ENCODE measurements around the gene TIA1. TPM values are rescaled to one million over a fixed set of nuclear protein-coding genes. Genes with fewer than 3 reads are reported as not detected.

Gene TIA1
- polyA plus RNA-seq, 3 donors = 47.0 to 61.9 (median 48.7) TPM

GRCh38 chr2:70202236-70202806, 46.1 kb downstream of the TIA1 start:
- Histone ChIP-seq H3K9ac (ENCODE audit: insufficient read depth, low read length, poor library complexity, severe bottlenecking) (no peak overlapping the region), H2AFZ (ENCODE audit: insufficient read depth, low read depth, low read length, poor library complexity, severe bottlenecking) (no peak overlapping the region), H4K20me1 (ENCODE audit: insufficient read depth, low read length) (no peaks in the 10 kb centered on the region), H3K79me2 (ENCODE audit: insufficient read depth, low read length) (no peaks in the 10 kb centered on the region), H3K9me3 (replicated peaks in 1 of 2; ENCODE audit: control insufficient read depth in 1 of 2, insufficient read depth in 1 of 2, low read length in 2 of 2) (no peaks in the 10 kb centered on the region), H3K4me2 (replicated peaks; ENCODE audit: extremely low read depth, low read length, poor library complexity, severe bottlenecking) (no peak overlapping the region), H3K27me3 (ENCODE audit: control insufficient read depth in 2 of 2, insufficient read depth in 2 of 2, low read length in 2 of 2) (no peaks in the 10 kb centered on the region), H3K36me3 (replicated peaks in 1 of 2; ENCODE audit: control insufficient read depth in 1 of 2, insufficient read depth in 2 of 2, low read length in 2 of 2) (no peaks in the 10 kb centered on the region), H3K27ac (ENCODE audit: low read depth in 1 of 2, low read length in 2 of 2) (no peak overlapping the region), H3K4me1 (ENCODE audit: control insufficient read depth in 1 of 2, insufficient read depth in 2 of 2, low read length in 2 of 2) (no peaks in the 10 kb centered on the region), H3K4me3 (replicated peaks in 1 of 3; ENCODE audit: low read depth in 2 of 3, low read length in 3 of 3) (no peak overlapping the region)
- TF ChIP-seq, protein P1, sequence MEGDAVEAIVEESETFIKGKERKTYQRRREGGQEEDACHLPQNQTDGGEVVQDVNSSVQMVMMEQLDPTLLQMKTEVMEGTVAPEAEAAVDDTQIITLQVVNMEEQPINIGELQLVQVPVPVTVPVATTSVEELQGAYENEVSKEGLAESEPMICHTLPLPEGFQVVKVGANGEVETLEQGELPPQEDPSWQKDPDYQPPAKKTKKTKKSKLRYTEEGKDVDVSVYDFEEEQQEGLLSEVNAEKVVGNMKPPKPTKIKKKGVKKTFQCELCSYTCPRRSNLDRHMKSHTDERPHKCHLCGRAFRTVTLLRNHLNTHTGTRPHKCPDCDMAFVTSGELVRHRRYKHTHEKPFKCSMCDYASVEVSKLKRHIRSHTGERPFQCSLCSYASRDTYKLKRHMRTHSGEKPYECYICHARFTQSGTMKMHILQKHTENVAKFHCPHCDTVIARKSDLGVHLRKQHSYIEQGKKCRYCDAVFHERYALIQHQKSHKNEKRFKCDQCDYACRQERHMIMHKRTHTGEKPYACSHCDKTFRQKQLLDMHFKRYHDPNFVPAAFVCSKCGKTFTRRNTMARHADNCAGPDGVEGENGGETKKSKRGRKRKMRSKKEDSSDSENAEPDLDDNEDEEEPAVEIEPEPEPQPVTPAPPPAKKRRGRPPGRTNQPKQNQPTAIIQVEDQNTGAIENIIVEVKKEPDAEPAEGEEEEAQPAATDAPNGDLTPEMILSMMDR (IDR thresholded peaks at IDR 0.05) = no peak
- Mint-ChIP-seq H3K9me3 (peaks cover 0 to 5% (median 0%) of the 10 kb centered on the region in 7 donors), H3K36me3 (no peaks in the 10 kb centered on the region), H3K27ac (no peak overlapping the region), H3K4me3 (no peak overlapping the region), H3K27me3 (ENCODE audit: low read depth in 3 of 3) (peaks cover 0 to 1% (median 0%) of the 10 kb centered on the region in 3 donors), H3K4me1 (no peaks in the 10 kb centered on the region)
- no peak for DNase-seq
- 100% methylated on average over 3 of the region's 9 CpGs for WGBS (ENCODE audit: insufficient coverage)
- intact Hi-C loops (cut with micrococcal nuclease) = no loop called here

DNA sequence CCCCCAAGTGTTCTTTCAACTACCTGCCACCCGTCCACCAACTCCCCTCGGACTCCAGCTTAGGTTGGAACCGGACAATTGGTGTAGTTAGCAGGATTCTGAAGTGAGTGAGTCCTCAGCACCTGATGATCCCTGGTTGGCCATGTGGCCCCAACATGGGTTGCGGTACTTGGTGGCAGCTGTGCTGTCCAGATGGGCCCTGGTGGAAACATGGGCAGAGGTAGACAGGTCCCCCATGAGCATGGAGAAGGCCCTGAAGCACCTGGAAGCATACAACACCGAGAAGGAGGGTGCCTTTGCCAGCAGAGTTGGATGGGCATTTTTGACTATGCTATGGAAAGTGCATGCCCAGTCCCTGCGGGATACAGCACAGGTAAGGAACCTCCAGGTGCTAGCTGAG, 46.6 kb downstream of the TIA1 start:
- Mint-ChIP-seq H3K4me3 (no peak overlapping the region), H3K27ac (no peak overlapping the region), H3K27me3 (ENCODE audit: low read depth in 3 of 3) (peaks cover 0 to 1% (median 0%) of the 10 kb centered on the region in 3 donors), H3K4me1 (no peaks in the 10 kb centered on the region), H3K36me3 (no peaks in the 10 kb centered on the region), H3K9me3 (peaks cover 0 to 5% (median 0%) of the 10 kb centered on the region in 7 donors)
- WGBS (ENCODE audit: insufficient coverage) = 100% methylated on average over 4 of the region's 6 CpGs
- Histone ChIP-seq H3K9ac (ENCODE audit: insufficient read depth, low read length, poor library complexity, severe bottlenecking) (no peak overlapping the region), H4K20me1 (ENCODE audit: insufficient read depth, low read length) (no peaks in the 10 kb centered on the region), H3K27me3 (ENCODE audit: control insufficient read depth in 2 of 2, insufficient read depth in 2 of 2, low read length in 2 of 2) (no peaks in the 10 kb centered on the region), H3K4me2 (replicated peaks; ENCODE audit: extremely low read depth, low read length, poor library complexity, severe bottlenecking) (no peak overlapping the region), H3K36me3 (replicated peaks in 1 of 2; ENCODE audit: control insufficient read depth in 1 of 2, insufficient read depth in 2 of 2, low read length in 2 of 2) (no peaks in the 10 kb centered on the region), H3K9me3 (replicated peaks in 1 of 2; ENCODE audit: control insufficient read depth in 1 of 2, insufficient read depth in 1 of 2, low read length in 2 of 2) (no peaks in the 10 kb centered on the region), H3K79me2 (ENCODE audit: insufficient read depth, low read length) (no peaks in the 10 kb centered on the region), H2AFZ (ENCODE audit: insufficient read depth, low read depth, low read length, poor library complexity, severe bottlenecking) (no peak overlapping the region), H3K27ac (ENCODE audit: low read depth in 1 of 2, low read length in 2 of 2) (no peak overlapping the region), H3K4me3 (replicated peaks in 1 of 3; ENCODE audit: low read depth in 2 of 3, low read length in 3 of 3) (no peak overlapping the region), H3K4me1 (ENCODE audit: control insufficient read depth in 1 of 2, insufficient read depth in 2 of 2, low read length in 2 of 2) (no peaks in the 10 kb centered on the region)
- TF ChIP-seq, protein P1 (IDR thresholded peaks at IDR 0.05) = no peak
- intact Hi-C loops (cut with micrococcal nuclease) = no loop called here
- DNase-seq = no peak

All from CD14-positive monocyte (primary cell).